Vagina (tissue), 2 donors: ENCODE measurements around the gene KAZN.

Experiments
- POLR2A ChIP-seq, 2 donors: fragments of 450-650 bp; IDR thresholded peaks; one replicate each; pipeline ENCODE4 v1.6.1; 2017; ENCODE audit warnings: antibody characterized with exemption in 2 of 2, mild to moderate bottlenecking in 2 of 2, moderate library complexity in 2 of 2
- POLR2AphosphoS5 ChIP-seq, 2 donors: sonication (generic); formaldehyde crosslinking; IDR thresholded peaks; one replicate each; pipeline ENCODE4 v1.9.0; 2017; ENCODE audit warnings: antibody characterized with exemption in 2 of 2, mild to moderate bottlenecking in 2 of 2, low read depth in 1 of 2; ENCODE audit not compliant: insufficient read depth in 1 of 2
- TF ChIP-seq, protein P1 (sequence below), 3 experiments: fragments of 450-650 bp in 2 of 3; fragments of 200-600 bp in 1 of 3; sonication (generic) in 1 of 3; IDR thresholded peaks; one replicate each; pipeline ENCODE4 v1.5.1; 2017 to 2019; ENCODE audit warnings: antibody characterized with exemption in 3 of 3, mild to moderate bottlenecking in 2 of 3, moderate library complexity in 2 of 3

- TF ChIP-seq, protein P1, sequence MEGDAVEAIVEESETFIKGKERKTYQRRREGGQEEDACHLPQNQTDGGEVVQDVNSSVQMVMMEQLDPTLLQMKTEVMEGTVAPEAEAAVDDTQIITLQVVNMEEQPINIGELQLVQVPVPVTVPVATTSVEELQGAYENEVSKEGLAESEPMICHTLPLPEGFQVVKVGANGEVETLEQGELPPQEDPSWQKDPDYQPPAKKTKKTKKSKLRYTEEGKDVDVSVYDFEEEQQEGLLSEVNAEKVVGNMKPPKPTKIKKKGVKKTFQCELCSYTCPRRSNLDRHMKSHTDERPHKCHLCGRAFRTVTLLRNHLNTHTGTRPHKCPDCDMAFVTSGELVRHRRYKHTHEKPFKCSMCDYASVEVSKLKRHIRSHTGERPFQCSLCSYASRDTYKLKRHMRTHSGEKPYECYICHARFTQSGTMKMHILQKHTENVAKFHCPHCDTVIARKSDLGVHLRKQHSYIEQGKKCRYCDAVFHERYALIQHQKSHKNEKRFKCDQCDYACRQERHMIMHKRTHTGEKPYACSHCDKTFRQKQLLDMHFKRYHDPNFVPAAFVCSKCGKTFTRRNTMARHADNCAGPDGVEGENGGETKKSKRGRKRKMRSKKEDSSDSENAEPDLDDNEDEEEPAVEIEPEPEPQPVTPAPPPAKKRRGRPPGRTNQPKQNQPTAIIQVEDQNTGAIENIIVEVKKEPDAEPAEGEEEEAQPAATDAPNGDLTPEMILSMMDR (IDR thresholded peaks at IDR 0.05) = no peak
- TF ChIP-seq POLR2A (IDR thresholded peaks at IDR 0.05) (no peak), POLR2AphosphoS5 (IDR thresholded peaks at IDR 0.05; ENCODE audit: insufficient read depth in 1 of 2, low read depth in 1 of 2) (no peak)
Measured at GRCh38 chr1:14919289-14919688, 320.8 kb downstream of the KAZN start.
